ENCODE results near the gene SYNM. TPM values are rescaled to one million over a fixed set of nuclear protein-coding genes. Genes with fewer than 3 reads are reported as not detected.
A peak's percentile ranks its signal among the peaks of the same experiment; 100 is the strongest.

The SYNM gene
- total RNA-seq, 1 experiment from 2014 or later: 23.7 TPM

GRCh38 chr15:99181545-99181971 is 76.7 kb downstream of the SYNM start:
- peak; percentile 24 to 45 for DNase-seq
- H3K27me3 ChIP-seq: no peaks in the 10 kb centered on the region
- H3K27ac ChIP-seq: no peak overlapping the region

GRCh38 chr15:99182791-99183190 is 77.9 kb downstream of the SYNM start:
- no peaks in the 10 kb centered on the region for H3K27me3 ChIP-seq
- H3K27ac ChIP-seq: no peak overlapping the region
- peaks cover 11% of the 10 kb centered on the region; the same call in 1 of the 2 replicates for H3K4me1 ChIP-seq
- DNase-seq: no peak
- H3K4me3 ChIP-seq: no peak overlapping the region
- H3K9me3 ChIP-seq (replicated peaks): no peaks in the 10 kb centered on the region
- peaks cover 7% of the 10 kb centered on the region for H3K36me3 ChIP-seq

More at GRCh38 chr15:99181545-99181971, 76.7 kb downstream of the SYNM start:
- Histone ChIP-seq H3K9me3 (replicated peaks) (no peaks in the 10 kb centered on the region), H3K4me3 (no peak overlapping the region), H3K4me1 (peaks cover 11% of the 10 kb centered on the region; the same call in 1 of the 2 replicates), H3K36me3 (peaks cover 7% of the 10 kb centered on the region)

Other genes with a start within 250 kb of the SYNM start
- 0.25 TPM in 1 of 2 replicates, not detected in the other for gene PGPEP1L, start 97.3 kb upstream of the SYNM start, total RNA-seq (2014; rRNA removed; shearing (Covaris generic))
- gene TTC23, start 144.5 kb downstream of the SYNM start, total RNA-seq (2014; rRNA removed; shearing (Covaris generic)): 28.3 and 43.1 TPM in 2 replicates
- 18.6 and 19.4 TPM in 2 replicates for gene LRRC28, start 146.4 kb downstream of the SYNM start, total RNA-seq (2014; rRNA removed; shearing (Covaris generic))